ENCODE results near the gene TMEM176B.

DNA sequence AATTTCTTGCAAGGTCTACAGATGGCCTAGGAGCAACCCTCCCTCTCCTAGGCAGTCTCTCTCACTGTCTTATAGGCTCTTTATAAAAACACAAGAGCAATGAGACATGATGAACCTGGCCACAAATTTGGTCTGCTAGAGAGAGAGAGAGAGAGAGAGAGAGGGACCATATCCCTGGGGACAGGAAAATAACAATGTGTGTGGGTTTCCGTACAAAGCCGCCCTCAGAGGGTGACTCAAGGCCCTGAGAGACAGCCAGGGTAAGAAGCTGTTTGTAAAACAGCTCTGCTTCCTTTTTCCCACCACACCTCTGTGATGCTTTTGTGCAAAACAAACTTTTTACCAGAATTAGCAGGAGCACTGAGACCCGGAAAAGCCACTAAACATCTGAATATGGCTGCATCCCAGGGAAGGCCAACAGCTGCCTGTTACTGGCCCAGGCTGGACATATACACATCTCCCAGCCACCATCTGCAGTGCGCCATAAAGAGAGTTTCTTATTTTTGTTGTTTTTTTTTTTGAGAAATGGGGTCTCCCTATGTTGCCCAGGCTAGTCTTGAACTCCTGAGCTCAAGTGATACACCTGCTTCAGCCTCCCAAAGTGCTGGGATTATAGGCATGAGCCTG, 44.6 kb downstream of the TMEM176B start:
- TF ChIP-seq, protein P1, sequence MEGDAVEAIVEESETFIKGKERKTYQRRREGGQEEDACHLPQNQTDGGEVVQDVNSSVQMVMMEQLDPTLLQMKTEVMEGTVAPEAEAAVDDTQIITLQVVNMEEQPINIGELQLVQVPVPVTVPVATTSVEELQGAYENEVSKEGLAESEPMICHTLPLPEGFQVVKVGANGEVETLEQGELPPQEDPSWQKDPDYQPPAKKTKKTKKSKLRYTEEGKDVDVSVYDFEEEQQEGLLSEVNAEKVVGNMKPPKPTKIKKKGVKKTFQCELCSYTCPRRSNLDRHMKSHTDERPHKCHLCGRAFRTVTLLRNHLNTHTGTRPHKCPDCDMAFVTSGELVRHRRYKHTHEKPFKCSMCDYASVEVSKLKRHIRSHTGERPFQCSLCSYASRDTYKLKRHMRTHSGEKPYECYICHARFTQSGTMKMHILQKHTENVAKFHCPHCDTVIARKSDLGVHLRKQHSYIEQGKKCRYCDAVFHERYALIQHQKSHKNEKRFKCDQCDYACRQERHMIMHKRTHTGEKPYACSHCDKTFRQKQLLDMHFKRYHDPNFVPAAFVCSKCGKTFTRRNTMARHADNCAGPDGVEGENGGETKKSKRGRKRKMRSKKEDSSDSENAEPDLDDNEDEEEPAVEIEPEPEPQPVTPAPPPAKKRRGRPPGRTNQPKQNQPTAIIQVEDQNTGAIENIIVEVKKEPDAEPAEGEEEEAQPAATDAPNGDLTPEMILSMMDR (IDR thresholded peaks at IDR 0.05): no peak
- TF ChIP-seq, protein P2, sequence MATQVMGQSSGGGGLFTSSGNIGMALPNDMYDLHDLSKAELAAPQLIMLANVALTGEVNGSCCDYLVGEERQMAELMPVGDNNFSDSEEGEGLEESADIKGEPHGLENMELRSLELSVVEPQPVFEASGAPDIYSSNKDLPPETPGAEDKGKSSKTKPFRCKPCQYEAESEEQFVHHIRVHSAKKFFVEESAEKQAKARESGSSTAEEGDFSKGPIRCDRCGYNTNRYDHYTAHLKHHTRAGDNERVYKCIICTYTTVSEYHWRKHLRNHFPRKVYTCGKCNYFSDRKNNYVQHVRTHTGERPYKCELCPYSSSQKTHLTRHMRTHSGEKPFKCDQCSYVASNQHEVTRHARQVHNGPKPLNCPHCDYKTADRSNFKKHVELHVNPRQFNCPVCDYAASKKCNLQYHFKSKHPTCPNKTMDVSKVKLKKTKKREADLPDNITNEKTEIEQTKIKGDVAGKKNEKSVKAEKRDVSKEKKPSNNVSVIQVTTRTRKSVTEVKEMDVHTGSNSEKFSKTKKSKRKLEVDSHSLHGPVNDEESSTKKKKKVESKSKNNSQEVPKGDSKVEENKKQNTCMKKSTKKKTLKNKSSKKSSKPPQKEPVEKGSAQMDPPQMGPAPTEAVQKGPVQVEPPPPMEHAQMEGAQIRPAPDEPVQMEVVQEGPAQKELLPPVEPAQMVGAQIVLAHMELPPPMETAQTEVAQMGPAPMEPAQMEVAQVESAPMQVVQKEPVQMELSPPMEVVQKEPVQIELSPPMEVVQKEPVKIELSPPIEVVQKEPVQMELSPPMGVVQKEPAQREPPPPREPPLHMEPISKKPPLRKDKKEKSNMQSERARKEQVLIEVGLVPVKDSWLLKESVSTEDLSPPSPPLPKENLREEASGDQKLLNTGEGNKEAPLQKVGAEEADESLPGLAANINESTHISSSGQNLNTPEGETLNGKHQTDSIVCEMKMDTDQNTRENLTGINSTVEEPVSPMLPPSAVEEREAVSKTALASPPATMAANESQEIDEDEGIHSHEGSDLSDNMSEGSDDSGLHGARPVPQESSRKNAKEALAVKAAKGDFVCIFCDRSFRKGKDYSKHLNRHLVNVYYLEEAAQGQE (IDR thresholded peaks at IDR 0.05; ENCODE audit: insufficient read depth in 1 of 2, low read depth in 2 of 2, low read length in 1 of 2): no peak
- TF ChIP-seq SIN3A (IDR thresholded peaks at IDR 0.05; ENCODE audit: borderline replicate concordance, insufficient read depth, low read depth, low read length) (no peak), POLR2AphosphoS5 (IDR thresholded peaks at IDR 0.05; ENCODE audit: low read depth, low read length) (no peak), TCF7L2 (IDR thresholded peaks at IDR 0.05; ENCODE audit: low read depth, low read length) (no peak)
